CD4-positive, alpha-beta T cell treated with Interleukin-1 beta for 1 hour (primary cell): ENCODE data around the gene SLX1A.
A peak's percentile ranks its signal among the peaks of the same experiment; 100 is the strongest.
"Not testable (repeated sequence)": the region's sequence is repeated elsewhere in the genome, so short reads cannot be mapped to it uniquely, and the experiment has no call there.

Experiments
- DNase-seq, 2 donors: peaks; one replicate each; pipeline ENCODE4 v3.0.0-alpha.2; 2020 to 2022

SLX1A gene

DNA sequence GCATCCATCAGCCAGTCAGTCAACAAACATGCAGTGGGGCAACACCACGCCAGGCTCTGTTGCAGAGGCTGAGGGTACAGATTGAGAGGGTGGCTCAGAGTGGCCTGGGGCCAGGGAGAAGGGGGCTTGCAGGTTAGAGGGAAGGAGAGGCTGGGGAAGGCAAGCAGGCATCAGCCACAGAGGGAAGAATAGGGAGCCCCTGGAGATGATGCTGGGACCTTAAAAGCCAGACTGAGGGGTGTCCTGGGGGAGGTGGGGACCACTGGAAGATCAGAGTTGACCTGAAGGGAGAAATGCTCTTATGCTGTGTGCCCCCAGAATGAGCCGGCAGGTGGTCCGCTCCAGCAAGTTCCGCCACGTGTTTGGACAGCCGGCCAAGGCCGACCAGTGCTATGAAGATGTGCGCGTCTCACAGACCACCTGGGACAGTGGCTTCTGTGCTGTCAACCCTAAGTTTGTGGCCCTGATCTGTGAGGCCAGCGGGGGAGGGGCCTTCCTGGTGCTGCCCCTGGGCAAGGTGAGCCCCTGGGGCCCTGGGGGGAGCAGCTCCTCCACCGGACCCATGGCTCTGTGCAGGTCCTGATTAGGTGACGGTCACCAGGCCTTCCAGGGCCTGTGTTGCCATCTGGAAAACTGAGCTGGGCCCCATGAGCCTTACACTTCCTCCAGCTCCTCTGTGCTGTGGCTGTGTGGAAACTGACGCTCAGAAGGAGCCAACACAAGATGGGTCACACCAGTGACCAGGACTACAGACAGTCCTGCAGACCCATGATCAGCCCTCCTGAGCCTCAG lies 8.6 kb upstream of the SLX1A start:
- peak in 1 of 2 donors; percentile 3 for DNase-seq

DNA sequence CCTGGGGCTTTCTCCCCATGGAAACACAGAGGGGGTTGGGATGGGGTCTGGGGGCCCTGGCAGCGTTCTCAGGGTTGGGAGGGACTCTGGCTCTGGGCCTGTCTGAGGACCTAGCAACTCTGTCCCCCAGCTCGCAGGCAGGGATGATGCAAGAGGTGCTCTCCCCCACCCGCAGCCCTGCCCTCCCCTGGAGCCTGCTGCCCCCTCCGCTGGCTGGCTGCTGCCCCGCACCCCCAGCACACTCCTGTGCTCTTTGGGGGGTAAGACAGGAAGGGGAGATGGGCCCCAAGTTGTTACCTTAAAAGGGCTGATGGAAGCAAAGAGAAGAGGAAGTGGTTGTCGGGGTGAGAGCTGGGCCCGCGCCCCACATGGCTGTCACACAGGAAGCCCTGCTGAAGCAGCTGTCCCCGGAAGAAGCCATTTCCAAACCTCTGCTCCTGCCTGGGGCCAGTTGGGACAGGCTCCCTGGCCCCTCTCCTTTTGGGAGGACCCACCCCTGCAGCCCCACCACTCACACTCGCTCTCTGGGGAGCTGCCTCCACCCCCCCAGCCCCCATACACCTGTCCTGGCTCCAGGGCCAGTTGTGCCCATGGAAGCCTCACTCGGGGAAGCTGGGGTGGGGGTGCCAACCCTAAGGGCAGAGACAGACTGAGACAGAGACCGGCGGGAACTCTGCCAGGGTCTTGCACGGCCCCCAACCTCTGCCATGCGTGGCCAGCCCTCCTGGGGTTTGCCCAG lies 7.8 kb upstream of the SLX1A start:
- DNase-seq: peak; percentile 89

DNA sequence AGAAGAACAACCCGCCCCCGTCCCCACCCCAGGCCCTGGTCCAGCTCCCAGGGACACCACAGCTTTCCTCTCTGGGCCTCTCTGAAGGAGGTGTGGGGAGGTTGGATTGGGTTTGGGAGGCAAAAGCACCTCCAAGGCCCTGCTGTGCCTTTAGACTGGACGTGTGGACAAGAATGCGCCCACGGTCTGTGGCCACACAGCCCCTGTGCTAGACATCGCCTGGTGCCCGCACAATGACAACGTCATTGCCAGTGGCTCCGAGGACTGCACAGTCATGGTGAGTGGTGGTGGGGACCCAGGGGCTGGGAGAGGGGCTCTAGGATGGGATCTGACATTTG lies 7.3 kb upstream of the SLX1A start:
- no peak for DNase-seq

DNA sequence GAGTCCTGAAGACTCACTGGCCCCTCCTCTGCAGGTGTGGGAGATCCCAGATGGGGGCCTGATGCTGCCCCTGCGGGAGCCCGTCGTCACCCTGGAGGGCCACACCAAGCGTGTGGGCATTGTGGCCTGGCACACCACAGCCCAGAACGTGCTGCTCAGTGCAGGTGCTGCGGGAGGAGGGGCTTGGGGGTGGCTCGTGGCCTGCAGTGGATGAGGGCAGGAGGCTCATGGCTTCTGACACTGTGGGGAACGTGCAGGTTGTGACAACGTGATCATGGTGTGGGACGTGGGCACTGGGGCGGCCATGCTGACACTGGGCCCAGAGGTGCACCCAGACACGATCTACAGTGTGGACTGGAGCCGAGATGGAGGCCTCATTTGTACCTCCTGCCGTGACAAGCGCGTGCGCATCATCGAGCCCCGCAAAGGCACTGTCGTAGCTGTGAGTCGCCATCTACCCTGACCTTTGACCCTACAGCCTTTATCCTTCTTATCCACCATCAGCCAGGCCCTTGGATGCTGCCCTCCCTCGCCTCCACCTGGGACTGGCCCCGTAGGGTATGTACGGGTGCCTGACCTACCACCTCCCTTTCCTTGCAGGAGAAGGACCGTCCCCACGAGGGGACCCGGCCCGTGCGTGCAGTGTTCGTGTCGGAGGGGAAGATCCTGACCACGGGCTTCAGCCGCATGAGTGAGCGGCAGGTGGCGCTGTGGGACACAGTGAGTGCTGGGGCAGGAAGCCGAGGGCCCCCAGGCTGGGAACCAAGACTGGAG lies 6.7 kb upstream of the SLX1A start:
- peak; percentile 84 to 89 for DNase-seq

DNA sequence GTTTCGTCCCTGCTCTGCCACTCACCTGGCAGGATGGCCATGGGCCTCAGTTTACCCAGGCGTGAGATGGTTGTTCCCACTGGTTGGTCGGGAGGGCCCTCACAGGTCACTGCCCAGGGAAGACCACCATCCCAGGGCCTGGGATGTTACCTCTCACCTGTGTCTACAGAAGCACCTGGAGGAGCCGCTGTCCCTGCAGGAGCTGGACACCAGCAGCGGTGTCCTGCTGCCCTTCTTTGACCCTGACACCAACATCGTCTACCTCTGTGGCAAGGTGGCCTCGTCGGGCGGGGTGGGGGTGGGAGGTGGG lies 6.2 kb upstream of the SLX1A start:
- no peak for DNase-seq

DNA sequence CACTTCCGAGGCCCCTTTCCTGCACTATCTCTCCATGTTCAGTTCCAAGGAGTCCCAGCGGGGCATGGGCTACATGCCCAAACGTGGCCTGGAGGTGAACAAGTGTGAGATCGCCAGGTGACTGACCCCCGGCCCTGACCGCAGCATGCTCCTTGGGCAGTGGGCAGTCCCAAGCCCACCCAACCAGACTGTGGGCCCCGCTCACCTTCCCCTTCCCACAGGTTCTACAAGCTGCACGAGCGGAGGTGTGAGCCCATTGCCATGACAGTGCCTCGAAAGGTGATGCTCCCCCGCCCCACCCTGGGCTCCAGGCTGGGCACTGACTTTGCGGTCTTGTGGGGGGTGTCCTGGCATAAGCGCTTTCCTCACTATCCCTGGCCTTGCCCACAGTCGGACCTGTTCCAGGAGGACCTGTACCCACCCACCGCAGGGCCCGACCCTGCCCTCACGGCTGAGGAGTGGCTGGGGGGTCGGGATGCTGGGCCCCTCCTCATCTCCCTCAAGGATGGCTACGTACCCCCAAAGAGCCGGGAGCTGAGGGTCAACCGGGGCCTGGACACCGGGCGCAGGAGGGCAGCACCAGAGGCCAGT lies 5.6 kb upstream of the SLX1A start:
- no peak for DNase-seq

DNA sequence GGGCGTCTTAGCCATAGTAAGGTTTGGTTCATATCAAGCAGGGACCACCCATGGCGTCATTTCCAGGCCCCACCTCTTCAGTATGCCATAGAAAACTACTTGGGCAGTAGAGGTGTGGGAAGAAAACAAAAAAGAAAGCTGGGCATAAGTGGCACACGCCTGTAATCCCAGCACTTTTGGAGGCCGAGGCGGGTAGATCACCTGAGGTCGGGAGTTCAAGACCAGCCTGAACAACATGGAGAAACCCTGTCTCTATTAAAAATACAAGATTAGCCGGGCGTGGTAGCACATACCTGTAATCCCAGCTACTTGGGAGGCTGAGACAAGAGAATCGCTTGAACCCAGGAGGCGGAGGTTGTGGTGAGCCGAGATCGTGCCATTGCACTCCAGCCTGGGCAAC lies 2.5 kb upstream of the SLX1A start:
- DNase-seq: not testable (repeated sequence)

GRCh38 chr16:30193098-30193497 lies 577 bp upstream of the SLX1A start:
- DNase-seq: not testable (repeated sequence)

GRCh38 chr16:30194172-30194925 lies 674 bp downstream of the SLX1A start:
- DNase-seq: not testable (repeated sequence)

DNA sequence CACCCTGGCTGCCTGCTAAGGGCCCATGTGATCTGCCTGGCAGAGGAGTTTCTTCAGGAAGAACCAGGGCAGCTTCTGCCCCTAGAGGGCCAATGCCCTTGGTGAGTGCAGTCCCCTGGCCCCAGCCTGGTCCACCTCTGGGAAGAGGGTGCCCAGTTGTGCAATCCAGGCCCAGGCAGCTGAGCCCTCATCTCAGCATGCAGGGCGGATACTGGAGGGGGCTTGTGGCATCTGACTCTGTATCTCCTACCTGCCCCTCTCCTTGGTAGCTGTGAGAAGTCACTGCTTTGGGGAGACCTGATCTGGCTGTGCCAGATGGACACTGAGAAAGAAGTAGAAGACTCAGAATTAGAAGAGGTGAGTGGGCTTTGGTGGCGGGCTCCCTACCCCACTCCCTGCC lies 3.3 kb downstream of the SLX1A start:
- not testable (repeated sequence) for DNase-seq

GRCh38 chr16:30199049-30199448 lies 5.4 kb downstream of the SLX1A start, which contains the start of gene SULT1A3:
SULT1A3 (plus strand) TSS chr16:30199255; CDS start chr16:30200729, 1,474 bp downstream.
- DNase-seq: not testable (repeated sequence)

DNA sequence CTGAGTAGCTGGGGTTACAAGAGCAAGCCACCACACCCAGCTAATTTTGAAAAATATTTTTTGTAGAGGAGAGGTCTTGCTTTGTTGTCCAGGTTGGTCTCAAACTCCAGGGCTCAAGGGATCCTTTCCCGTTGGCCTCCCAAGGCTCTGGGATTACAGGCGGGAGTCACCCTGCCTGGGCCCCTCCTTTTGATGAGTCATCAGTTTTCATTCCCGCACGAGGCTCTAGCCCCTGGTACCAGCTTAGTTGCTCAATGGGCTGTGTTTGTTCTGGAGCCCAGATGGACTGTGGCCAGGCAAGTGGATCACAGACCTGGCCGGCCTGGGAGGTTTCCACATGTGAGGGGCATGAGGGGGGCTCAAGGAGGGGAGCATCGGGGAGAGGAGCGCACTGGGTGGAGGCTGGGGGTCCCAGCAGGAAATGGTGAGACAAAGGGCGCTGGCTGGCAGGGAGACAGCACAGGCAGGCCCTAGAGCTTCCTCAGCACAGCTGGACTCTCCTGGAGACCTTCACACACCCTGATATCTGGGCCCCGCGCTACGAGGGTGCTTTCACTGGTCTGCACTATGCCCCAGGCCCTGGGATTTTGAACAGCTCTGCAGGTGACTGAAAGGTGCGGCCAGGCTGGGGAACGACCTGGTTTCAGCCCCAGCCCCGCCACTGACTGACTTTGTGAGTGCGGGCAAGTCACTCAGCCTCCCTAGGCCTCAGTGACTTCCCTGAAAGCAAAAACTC lies 6.1 kb downstream of the SLX1A start:
- DNase-seq: not testable (repeated sequence)

DNA sequence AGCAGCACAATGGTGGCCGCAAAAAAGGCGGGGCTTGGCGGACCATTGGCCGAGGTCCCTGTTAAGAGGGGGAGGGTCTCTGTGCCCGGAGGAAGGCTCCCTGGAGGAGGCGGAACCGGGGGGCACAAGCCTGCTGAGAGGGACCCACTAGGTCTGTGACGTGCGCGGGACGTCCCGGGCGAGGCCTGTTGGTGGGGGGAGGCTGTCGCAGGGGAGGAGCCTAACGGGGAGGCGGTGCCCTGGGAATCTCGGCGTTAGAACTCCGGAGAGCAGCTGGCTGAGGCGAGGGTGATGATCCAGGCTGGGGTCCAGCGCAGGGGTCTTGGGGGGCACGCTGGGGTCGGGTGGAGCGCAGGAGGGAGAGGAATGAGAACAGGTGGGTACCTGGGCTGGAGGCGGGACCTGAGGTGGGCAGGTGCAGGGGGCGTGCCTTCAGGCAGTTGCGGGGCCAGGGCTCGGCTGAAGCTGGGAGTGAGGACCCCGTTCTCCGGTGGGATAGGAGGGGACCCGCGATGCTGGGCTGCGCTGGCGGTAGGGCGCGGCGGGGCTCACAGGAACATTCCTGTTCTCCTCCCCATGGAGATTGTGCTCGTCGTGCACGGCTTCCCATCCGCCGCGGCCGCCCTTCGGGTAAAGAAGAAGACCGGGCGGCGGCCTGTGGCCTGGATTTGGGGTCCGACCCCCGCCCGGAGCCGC lies 12.0 kb downstream of the SLX1A start:
- DNase-seq: not testable (repeated sequence)

DNA sequence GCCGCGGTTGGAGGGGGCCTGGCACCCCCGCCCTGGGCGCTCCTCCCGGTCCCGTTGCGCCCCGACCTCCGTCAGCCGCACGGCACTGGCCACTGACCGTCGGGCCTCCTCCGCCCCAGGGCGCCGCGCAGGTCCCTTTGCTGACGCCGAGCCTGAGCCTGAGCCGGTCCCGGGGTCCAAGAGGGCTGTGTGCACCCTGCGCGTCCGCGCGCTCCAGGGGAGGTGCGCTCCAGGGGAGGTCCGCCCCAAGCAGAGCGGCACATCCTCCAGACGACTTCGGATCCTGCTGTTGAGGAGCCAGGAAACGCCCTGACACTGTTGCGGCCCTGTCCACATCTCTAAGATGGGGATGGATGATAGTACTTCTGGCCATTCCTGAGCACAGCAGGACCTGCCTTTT lies 12.6 kb downstream of the SLX1A start:
- not testable (repeated sequence) for DNase-seq

DNA sequence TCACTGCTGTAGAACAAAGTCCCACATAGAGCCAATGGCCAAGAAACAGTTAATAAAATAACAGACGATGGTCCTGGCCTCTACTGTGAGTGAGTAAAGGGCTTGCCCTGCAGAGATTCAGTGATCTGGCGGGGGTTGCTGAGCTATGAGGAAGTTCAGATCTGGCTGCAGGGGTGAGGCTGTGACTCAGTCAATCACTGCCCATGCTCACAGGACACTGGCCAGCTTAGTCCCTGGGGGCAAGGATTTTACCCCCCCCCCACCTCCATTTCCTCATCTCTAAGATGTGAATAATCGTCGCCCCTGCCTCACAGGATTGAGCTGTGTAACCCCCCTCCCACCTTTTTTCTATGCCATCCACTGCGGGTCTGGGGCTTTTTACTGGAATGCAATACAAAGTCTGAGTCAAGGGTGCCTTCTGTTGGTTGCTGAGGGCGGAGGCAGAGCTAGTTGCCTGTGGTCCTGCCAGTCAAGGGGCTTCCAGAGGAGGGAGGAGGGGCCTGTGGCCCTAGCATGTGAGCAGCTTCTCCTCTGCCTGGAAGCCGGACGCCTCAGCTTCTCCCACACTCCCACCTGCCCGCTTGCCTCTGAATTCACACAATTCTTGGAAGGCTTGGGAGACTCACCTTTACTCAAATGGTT lies 13.5 kb downstream of the SLX1A start:
- DNase-seq: peak in 1 of 2 donors; percentile 7

DNA sequence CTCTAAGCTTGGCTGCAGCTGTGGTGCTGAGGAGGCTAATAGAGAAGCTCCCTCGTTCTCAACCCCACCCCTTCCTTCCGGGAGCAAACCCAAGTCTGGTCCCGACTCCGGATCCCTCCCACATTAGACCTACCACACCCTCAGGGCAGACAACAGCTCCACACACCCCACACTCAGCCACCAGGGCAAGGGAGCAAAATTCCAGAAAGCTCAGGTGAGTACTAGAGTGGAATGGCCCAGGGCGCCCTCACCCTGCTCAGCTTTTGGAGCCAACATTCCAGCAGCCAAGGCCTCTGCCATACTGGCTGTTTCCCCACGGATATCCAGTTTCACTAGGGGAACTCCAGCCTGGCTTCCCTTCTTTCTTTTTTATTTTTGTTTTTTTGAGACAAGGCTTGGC lies 15.4 kb downstream of the SLX1A start:
- DNase-seq: peak in 1 of 2 donors; percentile 53

DNA sequence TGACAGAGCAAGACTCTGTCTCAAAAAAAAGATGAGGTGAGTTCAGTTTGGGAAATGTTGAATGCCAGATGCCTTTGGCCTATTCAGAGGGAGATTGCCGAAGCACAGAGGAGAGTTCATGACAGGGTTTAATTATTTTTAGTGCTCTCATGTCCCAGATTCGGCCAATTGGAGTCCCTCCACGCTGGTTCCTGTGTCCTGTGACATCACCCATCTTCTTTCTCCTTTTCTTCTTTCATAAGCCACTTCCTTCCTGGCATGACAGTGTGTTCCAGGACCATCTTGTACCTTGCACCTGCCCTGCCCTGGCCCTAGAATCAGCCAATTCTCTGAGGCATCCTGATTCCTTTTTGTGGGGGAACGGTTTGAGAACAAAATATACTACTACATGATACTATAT lies 17.7 kb downstream of the SLX1A start:
- not testable (repeated sequence) for DNase-seq

DNA sequence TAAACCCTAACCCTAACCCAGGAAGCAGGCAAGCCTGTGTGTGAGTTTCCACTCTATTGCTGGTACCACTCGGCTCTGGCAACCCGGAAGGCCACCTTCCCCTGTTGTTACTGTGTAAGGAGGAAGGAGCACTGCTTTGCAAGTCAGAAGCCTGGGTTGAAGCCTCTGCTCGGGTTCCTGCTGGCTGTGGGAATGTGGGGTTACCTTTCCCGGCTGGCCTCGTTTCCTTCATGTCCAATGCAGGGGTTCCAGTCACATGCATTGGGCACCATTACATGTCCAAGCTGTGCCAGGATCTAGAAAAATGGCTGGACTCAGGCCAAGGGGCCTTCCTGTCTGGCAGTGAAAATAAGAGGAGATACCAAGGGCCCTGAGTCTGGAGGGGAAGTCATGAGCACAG lies 23.4 kb downstream of the SLX1A start:
- DNase-seq: not testable (repeated sequence)
